ENCODE data around the gene CPAMD8.
A peak's percentile ranks its signal among the peaks of the same experiment; 100 is the strongest.
"Not testable (repeated sequence)": the region's sequence is repeated elsewhere in the genome, so short reads cannot be mapped to it uniquely, and the experiment has no call there.

The CPAMD8 gene

GRCh38 chr19:17002455-17002854, 24.2 kb downstream of the CPAMD8 start:
- ATAC-seq (replicated peaks): peak in 1 of 2 donors; percentile 18
- H3K4me1 Mint-ChIP-seq: peaks cover 12% of the 10 kb centered on the region in 2 donors
- no peak overlapping the region for H3K4me3 Mint-ChIP-seq

GRCh38 chr19:17001603-17002183, 24.9 kb downstream of the CPAMD8 start:
- ATAC-seq (replicated peaks) (peak; percentile 21 to 65), DNase-seq (peak; percentile 13)
- Mint-ChIP-seq H3K9me3 (peaks cover 6 to 7% of the 10 kb centered on the region in 2 donors), H3K36me3 (peaks cover 5 to 7% of the 10 kb centered on the region in 2 donors), H3K4me1 (peaks cover 12% of the 10 kb centered on the region in 2 donors), H3K4me3 (no peak overlapping the region), H3K27ac (no peak overlapping the region), H3K27me3 (peaks cover 24 to 34% of the 10 kb centered on the region in 2 donors)

More at GRCh38 chr19:17002455-17002854, 24.2 kb downstream of the CPAMD8 start:
- peaks cover 5 to 7% of the 10 kb centered on the region in 2 donors for H3K36me3 Mint-ChIP-seq
- peaks cover 25 to 35% of the 10 kb centered on the region in 2 donors for H3K27me3 Mint-ChIP-seq
- DNase-seq: no peak
- H3K27ac Mint-ChIP-seq: no peak overlapping the region
- peaks cover 6 to 7% of the 10 kb centered on the region in 2 donors for H3K9me3 Mint-ChIP-seq

- H3K27ac Mint-ChIP-seq: no peak overlapping the region
- peaks cover 5 to 7% of the 10 kb centered on the region in 2 donors for H3K36me3 Mint-ChIP-seq
- H3K4me3 Mint-ChIP-seq: no peak overlapping the region
- peaks cover 10 to 12% of the 10 kb centered on the region in 2 donors for H3K4me1 Mint-ChIP-seq
- H3K9me3 Mint-ChIP-seq: peaks cover 6 to 10% of the 10 kb centered on the region in 2 donors
- ATAC-seq (replicated peaks): no peak
- H3K27me3 Mint-ChIP-seq: peaks cover 10 to 18% of the 10 kb centered on the region in 2 donors
- DNase-seq: no peak
These were observed 27.9 kb downstream of the CPAMD8 start for GRCh38 chr19:16998635-16999194.

- not testable (repeated sequence) for H3K4me3 Mint-ChIP-seq; ATAC-seq (replicated peaks); DNase-seq; H3K27ac Mint-ChIP-seq; H3K36me3 Mint-ChIP-seq; H3K4me1 Mint-ChIP-seq
- peaks cover 10 to 12% of the 10 kb centered on the region in 2 donors for H3K9me3 Mint-ChIP-seq
- peaks cover 15 to 21% of the 10 kb centered on the region in 2 donors for H3K27me3 Mint-ChIP-seq
These were observed 29.6 kb downstream of the CPAMD8 start for GRCh38 chr19:16996838-16997490.

GRCh38 chr19:16988661-16989060, 37.9 kb downstream of the CPAMD8 start:
- Mint-ChIP-seq H3K27me3 (peaks cover 26 to 36% of the 10 kb centered on the region in 2 donors), H3K9me3 (peaks cover 9 to 13% of the 10 kb centered on the region in 2 donors), H3K4me1 (no peaks in the 10 kb centered on the region), H3K36me3 (peaks cover 6 to 10% of the 10 kb centered on the region in 2 donors), H3K27ac (no peak overlapping the region), H3K4me3 (no peak overlapping the region)
- DNase-seq (no peak), ATAC-seq (replicated peaks) (no peak)

- peaks cover 7 to 9% of the 10 kb centered on the region in 2 donors for H3K9me3 Mint-ChIP-seq
- H3K27me3 Mint-ChIP-seq: peaks cover 24 to 26% of the 10 kb centered on the region in 2 donors
- no peak overlapping the region for H3K4me3 Mint-ChIP-seq
- peaks cover 4 to 5% of the 10 kb centered on the region in 2 donors for H3K36me3 Mint-ChIP-seq
- DNase-seq: no peak
- no peaks in the 10 kb centered on the region for H3K4me1 Mint-ChIP-seq
- no peak for ATAC-seq (replicated peaks)
- no peak overlapping the region for H3K27ac Mint-ChIP-seq
These were observed 41.2 kb downstream of the CPAMD8 start for GRCh38 chr19:16985403-16985802.

- not testable (repeated sequence) for DNase-seq
- peaks cover 18 to 22% of the 10 kb centered on the region in 2 donors for H3K9me3 Mint-ChIP-seq
- H3K27me3 Mint-ChIP-seq: peaks cover 41 to 50% of the 10 kb centered on the region in 2 donors
These were observed 44.0 kb downstream of the CPAMD8 start for GRCh38 chr19:16982586-16982985.

GRCh38 chr19:16978839-16979802, 47.5 kb downstream of the CPAMD8 start:
- H3K27me3 Mint-ChIP-seq: peaks cover 25 to 33% of the 10 kb centered on the region in 2 donors
- peaks cover 4% of the 10 kb centered on the region in 2 donors for H3K36me3 Mint-ChIP-seq
- no peak overlapping the region for H3K4me3 Mint-ChIP-seq
- peaks cover 16 to 18% of the 10 kb centered on the region in 2 donors for H3K9me3 Mint-ChIP-seq
- H3K4me1 Mint-ChIP-seq: no peaks in the 10 kb centered on the region
- no peak for ATAC-seq (replicated peaks)
- DNase-seq: no peak
- no peak overlapping the region for H3K27ac Mint-ChIP-seq

More at GRCh38 chr19:16982586-16982985, 44.0 kb downstream of the CPAMD8 start:
- H3K4me1 Mint-ChIP-seq; H3K36me3 Mint-ChIP-seq; H3K4me3 Mint-ChIP-seq; H3K27ac Mint-ChIP-seq; ATAC-seq (replicated peaks): not testable (repeated sequence)

- no peaks in the 10 kb centered on the region for H3K36me3 Mint-ChIP-seq
- H3K4me1 Mint-ChIP-seq: no peaks in the 10 kb centered on the region
- H3K4me3 Mint-ChIP-seq: no peak overlapping the region
- DNase-seq: no peak
- peaks cover 12% of the 10 kb centered on the region in 2 donors for H3K9me3 Mint-ChIP-seq
- ATAC-seq (replicated peaks): no peak
- peaks cover 20 to 30% of the 10 kb centered on the region in 2 donors for H3K27me3 Mint-ChIP-seq
- no peak overlapping the region for H3K27ac Mint-ChIP-seq
These were observed 48.5 kb downstream of the CPAMD8 start for GRCh38 chr19:16978156-16978555.

- ATAC-seq (replicated peaks) (no peak), DNase-seq (no peak)
- Mint-ChIP-seq H3K27me3 (peaks cover 20 to 30% of the 10 kb centered on the region in 2 donors), H3K9me3 (peaks cover 12% of the 10 kb centered on the region in 2 donors), H3K4me3 (no peak overlapping the region), H3K4me1 (no peaks in the 10 kb centered on the region), H3K27ac (no peak overlapping the region), H3K36me3 (no peaks in the 10 kb centered on the region)
These were observed 49.3 kb downstream of the CPAMD8 start for GRCh38 chr19:16977306-16977705.

- Mint-ChIP-seq H3K4me3 (no peak overlapping the region), H3K27ac (no peak overlapping the region), H3K27me3 (peaks cover 20 to 30% of the 10 kb centered on the region in 2 donors), H3K4me1 (no peaks in the 10 kb centered on the region), H3K36me3 (no peaks in the 10 kb centered on the region), H3K9me3 (peaks cover 12% of the 10 kb centered on the region in 2 donors)
- ATAC-seq (replicated peaks) (no peak), DNase-seq (no peak)
These were observed 50.2 kb downstream of the CPAMD8 start for GRCh38 chr19:16976446-16976845.

GRCh38 chr19:16970821-16971220, 55.8 kb downstream of the CPAMD8 start:
- Mint-ChIP-seq H3K36me3 (peaks cover 2 to 4% of the 10 kb centered on the region in 2 donors), H3K9me3 (peaks cover 4 to 11% of the 10 kb centered on the region in 2 donors), H3K27ac (no peak overlapping the region), H3K27me3 (no peaks in the 10 kb centered on the region), H3K4me1 (no peaks in the 10 kb centered on the region), H3K4me3 (no peak overlapping the region)
- DNase-seq (no peak), ATAC-seq (replicated peaks) (no peak)

- DNase-seq: no peak
- ATAC-seq (replicated peaks): peak in 1 of 2 donors; percentile 33
- H3K36me3 Mint-ChIP-seq: peaks cover 2 to 4% of the 10 kb centered on the region in 2 donors
- H3K27me3 Mint-ChIP-seq: peaks cover 13 to 15% of the 10 kb centered on the region in 2 donors
- peaks cover 4 to 12% of the 10 kb centered on the region in 2 donors for H3K9me3 Mint-ChIP-seq
- H3K27ac Mint-ChIP-seq: no peak overlapping the region
- H3K4me3 Mint-ChIP-seq: no peak overlapping the region
- no peaks in the 10 kb centered on the region for H3K4me1 Mint-ChIP-seq
These were observed 57.5 kb downstream of the CPAMD8 start for GRCh38 chr19:16969135-16969534.

All from stimulated activated naive B cell treated with anti-CD40 and anti-IgM and Interleukin-4, amounts not matched to agents 10 μg/mL and 1 μg/mL and 100 μg/mL, for 72 hours (primary cell).